HepG2 (cell line): Measurements from ENCODE around the gene CHRM5. TPM values are rescaled to one million over a fixed set of nuclear protein-coding genes. Genes with fewer than 3 reads are reported as not detected.

Experiments
- ELF4 ChIP-seq: sonication (generic); formaldehyde crosslinking; IDR thresholded peaks from 2 replicates; pipeline ENCODE4 v1.5.0; 2020; ENCODE audit warnings: missing genetic modification reagents, mild to moderate bottlenecking, moderate library complexity, borderline replicate concordance
- NFKB2 ChIP-seq: sonication (generic); formaldehyde crosslinking; IDR thresholded peaks from 2 replicates; pipeline ENCODE4 v1.4.0; 2020; ENCODE audit warnings: missing genetic modification reagents, borderline replicate concordance
- NPAS2 ChIP-seq: sonication (generic); formaldehyde crosslinking; IDR thresholded peaks from 2 replicates; pipeline ENCODE4 v1.8.0; 2022; ENCODE audit warnings: mild to moderate bottlenecking, missing genetic modification reagents, borderline replicate concordance
- RFX1 ChIP-seq: fragments of 450-650 bp; IDR thresholded peaks from 2 replicates; pipeline ENCODE4 v1.6.1; 2017
- SMARCE1 ChIP-seq: fragments of 450-650 bp; IDR thresholded peaks from 2 replicates; pipeline ENCODE4 v1.6.1; 2017; ENCODE audit warnings: borderline replicate concordance
- SP4 ChIP-seq: sonication (generic); formaldehyde crosslinking; IDR thresholded peaks from 2 replicates; pipeline ENCODE4 v1.8.1; 2023; ENCODE audit warnings: mild to moderate bottlenecking, missing genetic modification reagents
- STAG1 ChIP-seq: sonication (generic); formaldehyde crosslinking; IDR thresholded peaks from 2 replicates; pipeline ENCODE4 v1.4.0; 2020; ENCODE audit warnings: missing genetic modification reagents
- ZBTB38 ChIP-seq: sonication (generic); formaldehyde crosslinking; IDR thresholded peaks from 2 replicates; pipeline ENCODE4 v1.5.1; 2020; ENCODE audit warnings: mild to moderate bottlenecking, missing genetic modification reagents
- ZMAT3 ChIP-seq: sonication (generic); formaldehyde crosslinking; conservative IDR thresholded peaks from 2 replicates; pipeline ENCODE4 v1.7.0; 2021; ENCODE audit warnings: missing genetic modification reagents
- ZNF234 ChIP-seq: sonication (generic); formaldehyde crosslinking; conservative IDR thresholded peaks from 2 replicates; pipeline ENCODE4 v1.5.1; 2020; ENCODE audit warnings: mild to moderate bottlenecking, missing genetic modification reagents
- ZNF570 ChIP-seq: sonication (generic); formaldehyde crosslinking; IDR thresholded peaks from 2 replicates; pipeline ENCODE4 v1.4.0; 2020; ENCODE audit warnings: mild to moderate bottlenecking, missing genetic modification reagents, borderline replicate concordance
- ZNF766 ChIP-seq: sonication (generic); formaldehyde crosslinking; IDR thresholded peaks from 2 replicates; pipeline ENCODE4 v1.5.0; 2020; ENCODE audit warnings: missing genetic modification reagents, borderline replicate concordance
- ZNF775 ChIP-seq: sonication (generic); formaldehyde crosslinking; IDR thresholded peaks from 2 replicates; pipeline ENCODE4 v1.4.0; 2020; ENCODE audit warnings: missing genetic modification reagents, mild to moderate bottlenecking, moderate library complexity, borderline replicate concordance
- ZZZ3 ChIP-seq: sonication (generic); formaldehyde crosslinking; IDR thresholded peaks from 2 replicates; pipeline ENCODE4 v1.4.0; 2020; ENCODE audit warnings: missing genetic modification reagents, mild to moderate bottlenecking, borderline replicate concordance
- polyA plus RNA-seq, 8 experiments: library from polyadenylated mRNA; depleted of rRNA in 3 of 8; stranded (reverse) in 7 of 8; unstranded in 1 of 8; fragments of >200 nt; fragmentation: Illumina TruSeq in 4 of 8; extraction: Trizol in 4 of 8; gene quantifications; 2 replicates each; pipeline versions ENCODE4 v1.2.1 to v1.2.3, GENCODE V29; 2011 to 2016; ENCODE audit warnings: low read depth in 4 of 8, missing spikeins in 1 of 8, mixed read lengths in 1 of 8; ENCODE audit not compliant: insufficient read depth in 1 of 8
- total RNA-seq, 5 experiments: library from RNA; depleted of rRNA; stranded (reverse); fragments of >200 nt; fragmentation: Illumina TruSeq; extraction: Trizol; gene quantifications; 2 replicates each; pipeline ENCODE4 v1.2.3, GENCODE V29; 2016; ENCODE audit warnings: low read depth in 1 of 5
- TF ChIP-seq, protein P1 (sequence below): sonication (generic); formaldehyde crosslinking; IDR thresholded peaks from 2 replicates; pipeline ENCODE4 v1.5.0; 2020; ENCODE audit warnings: mild to moderate bottlenecking, missing genetic modification reagents, borderline replicate concordance
- TF ChIP-seq, protein P2 (sequence below), 2 experiments: sonication (generic) in 1 of 2; formaldehyde crosslinking in 1 of 2; IDR thresholded peaks; 2 replicates each; pipeline versions ENCODE4 v1.4.0 to v1.6.1; 2016 to 2020; ENCODE audit warnings: borderline replicate concordance in 1 of 2, low read depth in 1 of 2, mild to moderate bottlenecking in 1 of 2, missing genetic modification reagents in 1 of 2

The CHRM5 gene
- total and polyA plus RNA-seq, 2 of the 13 experiments (the other 11 are each of a cell fraction or from before 2014, with no cell fraction given), result not detected

DNA sequence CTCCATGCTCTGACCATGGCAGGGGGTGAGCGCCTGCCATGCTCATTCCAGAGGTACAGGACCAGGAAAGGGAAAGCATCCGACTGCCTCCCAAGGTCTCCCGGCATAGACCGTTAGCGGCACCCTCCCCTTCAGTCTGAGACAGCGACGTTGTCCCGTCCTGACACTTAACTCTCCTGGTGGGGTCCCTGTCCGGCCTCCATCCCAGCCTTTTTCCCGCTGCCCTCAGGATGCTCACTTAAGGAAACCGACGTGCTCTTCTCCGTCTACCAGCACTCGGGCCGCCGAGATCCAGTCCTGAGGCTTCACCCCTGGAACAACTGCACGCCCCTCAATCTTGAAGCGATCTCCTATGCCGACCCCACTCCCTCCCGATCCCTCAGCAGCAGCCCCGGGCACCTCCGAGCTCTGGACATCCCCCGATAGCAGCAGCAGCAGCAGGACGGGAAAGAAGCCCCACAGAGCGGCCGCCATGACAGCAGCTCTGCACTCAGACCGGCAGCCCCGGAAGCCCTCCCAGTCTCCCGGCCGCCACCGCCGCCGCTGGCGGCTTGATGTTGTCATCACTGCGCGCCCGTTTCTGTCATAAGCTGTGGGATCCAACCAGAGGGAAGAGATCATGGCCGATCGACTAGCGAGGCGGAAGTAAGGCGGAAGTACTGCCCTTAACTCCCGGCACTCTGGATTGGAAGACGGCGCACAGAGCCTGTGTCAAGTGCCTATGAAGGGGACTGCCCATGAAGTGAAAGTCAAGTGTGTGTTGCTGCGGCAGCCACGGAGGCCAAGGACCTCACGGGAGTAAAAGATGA lies 133.3 kb downstream of the CHRM5 start, which contains the start of the genes EMC7 and PGBD4 (continued):
- TF ChIP-seq, protein P1, sequence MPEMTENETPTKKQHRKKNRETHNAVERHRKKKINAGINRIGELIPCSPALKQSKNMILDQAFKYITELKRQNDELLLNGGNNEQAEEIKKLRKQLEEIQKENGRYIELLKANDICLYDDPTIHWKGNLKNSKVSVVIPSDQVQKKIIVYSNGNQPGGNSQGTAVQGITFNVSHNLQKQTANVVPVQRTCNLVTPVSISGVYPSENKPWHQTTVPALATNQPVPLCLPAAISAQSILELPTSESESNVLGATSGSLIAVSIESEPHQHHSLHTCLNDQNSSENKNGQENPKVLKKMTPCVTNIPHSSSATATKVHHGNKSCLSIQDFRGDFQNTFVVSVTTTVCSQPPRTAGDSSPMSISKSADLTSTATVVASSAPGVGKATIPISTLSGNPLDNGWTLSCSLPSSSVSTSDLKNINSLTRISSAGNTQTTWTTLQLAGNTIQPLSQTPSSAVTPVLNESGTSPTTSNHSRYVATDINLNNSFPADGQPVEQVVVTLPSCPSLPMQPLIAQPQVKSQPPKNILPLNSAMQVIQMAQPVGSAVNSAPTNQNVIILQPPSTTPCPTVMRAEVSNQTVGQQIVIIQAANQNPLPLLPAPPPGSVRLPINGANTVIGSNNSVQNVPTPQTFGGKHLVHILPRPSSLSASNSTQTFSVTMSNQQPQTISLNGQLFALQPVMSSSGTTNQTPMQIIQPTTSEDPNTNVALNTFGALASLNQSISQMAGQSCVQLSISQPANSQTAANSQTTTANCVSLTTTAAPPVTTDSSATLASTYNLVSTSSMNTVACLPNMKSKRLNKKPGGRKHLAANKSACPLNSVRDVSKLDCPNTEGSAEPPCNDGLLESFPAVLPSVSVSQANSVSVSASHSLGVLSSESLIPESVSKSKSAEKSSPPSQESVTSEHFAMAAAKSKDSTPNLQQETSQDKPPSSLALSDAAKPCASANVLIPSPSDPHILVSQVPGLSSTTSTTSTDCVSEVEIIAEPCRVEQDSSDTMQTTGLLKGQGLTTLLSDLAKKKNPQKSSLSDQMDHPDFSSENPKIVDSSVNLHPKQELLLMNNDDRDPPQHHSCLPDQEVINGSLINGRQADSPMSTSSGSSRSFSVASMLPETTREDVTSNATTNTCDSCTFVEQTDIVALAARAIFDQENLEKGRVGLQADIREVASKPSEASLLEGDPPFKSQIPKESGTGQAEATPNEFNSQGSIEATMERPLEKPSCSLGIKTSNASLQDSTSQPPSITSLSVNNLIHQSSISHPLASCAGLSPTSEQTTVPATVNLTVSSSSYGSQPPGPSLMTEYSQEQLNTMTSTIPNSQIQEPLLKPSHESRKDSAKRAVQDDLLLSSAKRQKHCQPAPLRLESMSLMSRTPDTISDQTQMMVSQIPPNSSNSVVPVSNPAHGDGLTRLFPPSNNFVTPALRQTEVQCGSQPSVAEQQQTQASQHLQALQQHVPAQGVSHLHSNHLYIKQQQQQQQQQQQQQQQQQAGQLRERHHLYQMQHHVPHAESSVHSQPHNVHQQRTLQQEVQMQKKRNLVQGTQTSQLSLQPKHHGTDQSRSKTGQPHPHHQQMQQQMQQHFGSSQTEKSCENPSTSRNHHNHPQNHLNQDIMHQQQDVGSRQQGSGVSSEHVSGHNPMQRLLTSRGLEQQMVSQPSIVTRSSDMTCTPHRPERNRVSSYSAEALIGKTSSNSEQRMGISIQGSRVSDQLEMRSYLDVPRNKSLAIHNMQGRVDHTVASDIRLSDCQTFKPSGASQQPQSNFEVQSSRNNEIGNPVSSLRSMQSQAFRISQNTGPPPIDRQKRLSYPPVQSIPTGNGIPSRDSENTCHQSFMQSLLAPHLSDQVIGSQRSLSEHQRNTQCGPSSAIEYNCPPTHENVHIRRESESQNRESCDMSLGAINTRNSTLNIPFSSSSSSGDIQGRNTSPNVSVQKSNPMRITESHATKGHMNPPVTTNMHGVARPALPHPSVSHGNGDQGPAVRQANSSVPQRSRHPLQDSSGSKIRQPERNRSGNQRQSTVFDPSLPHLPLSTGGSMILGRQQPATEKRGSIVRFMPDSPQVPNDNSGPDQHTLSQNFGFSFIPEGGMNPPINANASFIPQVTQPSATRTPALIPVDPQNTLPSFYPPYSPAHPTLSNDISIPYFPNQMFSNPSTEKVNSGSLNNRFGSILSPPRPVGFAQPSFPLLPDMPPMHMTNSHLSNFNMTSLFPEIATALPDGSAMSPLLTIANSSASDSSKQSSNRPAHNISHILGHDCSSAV (CRISPR knock-in tag), result no peak
- peak; percentile 53; the same call in 1 of the 2 replicates for TF ChIP-seq NFKB2 (CRISPR knock-in tag)
- TF ChIP-seq ZZZ3 (CRISPR knock-in tag), result peak; percentile 21; the same call in 1 of the 2 replicates
- TF ChIP-seq ELF4, result peak; percentile 99
- no peak for TF ChIP-seq NPAS2 (CRISPR knock-in tag)
- no peak for TF ChIP-seq RFX1
- TF ChIP-seq, protein P2, sequence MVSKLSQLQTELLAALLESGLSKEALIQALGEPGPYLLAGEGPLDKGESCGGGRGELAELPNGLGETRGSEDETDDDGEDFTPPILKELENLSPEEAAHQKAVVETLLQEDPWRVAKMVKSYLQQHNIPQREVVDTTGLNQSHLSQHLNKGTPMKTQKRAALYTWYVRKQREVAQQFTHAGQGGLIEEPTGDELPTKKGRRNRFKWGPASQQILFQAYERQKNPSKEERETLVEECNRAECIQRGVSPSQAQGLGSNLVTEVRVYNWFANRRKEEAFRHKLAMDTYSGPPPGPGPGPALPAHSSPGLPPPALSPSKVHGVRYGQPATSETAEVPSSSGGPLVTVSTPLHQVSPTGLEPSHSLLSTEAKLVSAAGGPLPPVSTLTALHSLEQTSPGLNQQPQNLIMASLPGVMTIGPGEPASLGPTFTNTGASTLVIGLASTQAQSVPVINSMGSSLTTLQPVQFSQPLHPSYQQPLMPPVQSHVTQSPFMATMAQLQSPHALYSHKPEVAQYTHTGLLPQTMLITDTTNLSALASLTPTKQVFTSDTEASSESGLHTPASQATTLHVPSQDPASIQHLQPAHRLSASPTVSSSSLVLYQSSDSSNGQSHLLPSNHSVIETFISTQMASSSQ (IDR thresholded peaks at IDR 0.05; ENCODE audit: low read depth), result no peak
- TF ChIP-seq, protein P2 (CRISPR knock-in tag; IDR thresholded peaks at IDR 0.05; ENCODE audit: borderline replicate concordance), result peak; percentile 43; the same call in 1 of the 2 replicates
- TF ChIP-seq ZMAT3 (CRISPR knock-in tag), result peak; percentile 69; the same call in 1 of the 2 replicates
- peak; percentile 49; the same call in 1 of the 2 replicates for TF ChIP-seq SP4
- TF ChIP-seq SMARCE1, result no peak
- TF ChIP-seq ZNF766 (CRISPR knock-in tag), result no peak
- TF ChIP-seq ZBTB38 (CRISPR knock-in tag), result peak; percentile 66; the same call in 1 of the 2 replicates
- TF ChIP-seq STAG1, result no peak
- TF ChIP-seq ZNF775 (CRISPR knock-in tag), result peak; percentile 2; the same call in 1 of the 2 replicates
- no peak for TF ChIP-seq ZNF570 (CRISPR knock-in tag)
- no peak for TF ChIP-seq ZNF234 (CRISPR knock-in tag)
